Esophagus muscularis mucosa (tissue), 4 donors: ENCODE results near the gene ZMYM4.

Experiments
- EP300 ChIP-seq: sonication (generic); formaldehyde crosslinking; IDR thresholded peaks from one replicate; pipeline ENCODE4 v1.6.1; 2017; ENCODE audit warnings: antibody characterized with exemption
- POLR2A ChIP-seq: fragments of 450-650 bp; IDR thresholded peaks from one replicate; pipeline ENCODE4 v1.6.1; 2017; ENCODE audit warnings: antibody characterized with exemption, moderate library complexity, mild to moderate bottlenecking, low read depth
- POLR2AphosphoS5 ChIP-seq, 2 donors: sonication (generic); formaldehyde crosslinking; IDR thresholded peaks; one replicate each; pipeline ENCODE4 v1.6.1; 2017; ENCODE audit warnings: antibody characterized with exemption in 2 of 2
- TF ChIP-seq, protein P1 (sequence below), 3 experiments: fragments of 200-600 bp in 2 of 3; fragments of 450-650 bp in 1 of 3; sonication (generic) in 2 of 3; IDR thresholded peaks; one replicate each; pipeline ENCODE4 v1.5.1; 2017 to 2019; ENCODE audit warnings: antibody characterized with exemption in 3 of 3, mild to moderate bottlenecking in 2 of 3, moderate library complexity in 1 of 3

- TF ChIP-seq, protein P1, sequence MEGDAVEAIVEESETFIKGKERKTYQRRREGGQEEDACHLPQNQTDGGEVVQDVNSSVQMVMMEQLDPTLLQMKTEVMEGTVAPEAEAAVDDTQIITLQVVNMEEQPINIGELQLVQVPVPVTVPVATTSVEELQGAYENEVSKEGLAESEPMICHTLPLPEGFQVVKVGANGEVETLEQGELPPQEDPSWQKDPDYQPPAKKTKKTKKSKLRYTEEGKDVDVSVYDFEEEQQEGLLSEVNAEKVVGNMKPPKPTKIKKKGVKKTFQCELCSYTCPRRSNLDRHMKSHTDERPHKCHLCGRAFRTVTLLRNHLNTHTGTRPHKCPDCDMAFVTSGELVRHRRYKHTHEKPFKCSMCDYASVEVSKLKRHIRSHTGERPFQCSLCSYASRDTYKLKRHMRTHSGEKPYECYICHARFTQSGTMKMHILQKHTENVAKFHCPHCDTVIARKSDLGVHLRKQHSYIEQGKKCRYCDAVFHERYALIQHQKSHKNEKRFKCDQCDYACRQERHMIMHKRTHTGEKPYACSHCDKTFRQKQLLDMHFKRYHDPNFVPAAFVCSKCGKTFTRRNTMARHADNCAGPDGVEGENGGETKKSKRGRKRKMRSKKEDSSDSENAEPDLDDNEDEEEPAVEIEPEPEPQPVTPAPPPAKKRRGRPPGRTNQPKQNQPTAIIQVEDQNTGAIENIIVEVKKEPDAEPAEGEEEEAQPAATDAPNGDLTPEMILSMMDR (IDR thresholded peaks at IDR 0.05) = no peak
- TF ChIP-seq POLR2A (no peak), POLR2AphosphoS5 (IDR thresholded peaks at IDR 0.05) (no peak), EP300 (no peak)
These were observed 17.5 kb downstream of the ZMYM4 start for GRCh38 chr1:35285771-35286606.
